ENCODE results near the gene TMCO2.

GRCh38 chr1:40300249-40300567 lies 52.5 kb downstream of the TMCO2 start:
- no peak for TF ChIP-seq ZNF274 (IDR thresholded peaks at IDR 0.05; ENCODE audit: low read depth, low read length)
- no peak for TF ChIP-seq YY1 (IDR thresholded peaks at IDR 0.05; ENCODE audit: insufficient read depth, insufficient read length)
- TF ChIP-seq SUZ12 (IDR thresholded peaks at IDR 0.05; ENCODE audit: extremely low read depth, insufficient read depth, insufficient read length), result no peak

Measured in NT2/D1 (cell line).